GM18499 (cell line): ENCODE data around the gene ATOH8.

Experiments used
- ATAC-seq: cut with Tn5 transposase; IDR thresholded peaks from one replicate; pipeline ENCODE4 v1.9.1; 2021; ENCODE audit warnings: moderate number of reproducible peaks; ENCODE audit not compliant: insufficient read depth, unreplicated experiment

The ATOH8 gene

DNA sequence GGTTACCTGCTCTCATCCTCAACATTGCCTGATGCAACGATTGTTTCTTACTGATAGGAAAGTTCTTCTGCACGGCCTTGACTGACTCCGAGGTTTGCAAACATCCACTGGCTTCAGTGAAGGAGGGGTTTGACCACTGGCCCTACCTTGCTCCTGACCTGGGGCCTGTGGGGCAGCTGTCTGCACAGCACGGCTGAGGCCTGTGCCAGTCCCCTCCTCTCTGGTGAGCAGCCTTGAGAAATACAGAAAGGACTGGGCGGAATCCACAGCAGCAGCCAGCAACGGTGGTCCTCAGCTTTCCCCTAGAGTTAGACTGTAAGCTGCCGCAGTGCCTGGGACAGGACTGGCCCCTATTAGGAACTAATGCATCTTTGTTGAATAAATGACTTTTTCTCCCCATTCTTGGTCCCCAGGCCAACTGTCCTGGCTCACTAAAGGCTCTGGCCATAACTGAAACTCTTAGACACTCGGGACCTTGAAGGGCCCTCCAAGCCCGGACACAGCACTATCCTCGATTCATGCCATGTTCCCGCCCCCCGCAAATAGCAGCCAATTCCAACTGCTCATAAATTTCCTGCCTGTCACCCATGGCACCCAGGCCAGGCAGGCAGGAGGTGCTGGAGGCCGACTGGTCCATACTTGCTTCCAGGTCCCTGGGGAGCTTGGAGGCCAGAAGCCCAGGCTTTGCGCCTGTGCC is 26.7 kb downstream of the ATOH8 start:
- ATAC-seq: no peak

DNA sequence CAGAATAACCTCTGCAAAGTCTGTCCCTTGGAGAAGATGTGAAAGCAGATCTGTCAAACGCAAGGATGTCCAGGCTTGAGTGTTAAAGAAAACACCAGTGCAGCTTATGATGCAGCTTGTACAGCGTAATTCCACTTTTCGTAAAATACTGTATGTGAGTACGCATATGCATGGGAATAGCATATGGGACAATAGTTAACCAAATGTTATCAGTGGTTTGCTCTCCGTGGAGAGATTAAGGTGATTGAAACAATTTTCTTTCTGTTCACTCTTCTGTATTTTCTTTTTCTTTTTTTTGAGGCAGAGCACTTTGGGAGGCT is 27.2 kb downstream of the ATOH8 start:
- no peak for ATAC-seq

DNA sequence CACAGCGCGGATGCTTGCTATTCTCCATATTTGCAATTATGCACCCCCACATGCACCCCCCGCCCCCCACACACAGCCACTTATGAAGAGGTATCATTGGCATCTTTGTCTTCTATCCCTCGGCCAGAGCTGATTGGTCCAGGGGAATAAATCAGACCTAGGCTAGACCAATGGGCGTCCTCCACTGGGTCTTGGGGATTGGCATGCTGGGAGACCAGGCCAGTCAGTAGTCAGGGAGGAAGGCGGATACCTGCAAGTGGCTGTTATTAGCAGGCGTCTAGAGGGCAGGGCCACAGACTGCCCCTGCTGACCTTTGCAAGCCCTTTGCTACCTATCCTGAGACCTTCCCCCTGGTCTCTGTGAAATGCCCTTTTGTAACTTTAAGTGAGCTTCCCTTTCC is 30.0 kb downstream of the ATOH8 start:
- ATAC-seq: no peak

DNA sequence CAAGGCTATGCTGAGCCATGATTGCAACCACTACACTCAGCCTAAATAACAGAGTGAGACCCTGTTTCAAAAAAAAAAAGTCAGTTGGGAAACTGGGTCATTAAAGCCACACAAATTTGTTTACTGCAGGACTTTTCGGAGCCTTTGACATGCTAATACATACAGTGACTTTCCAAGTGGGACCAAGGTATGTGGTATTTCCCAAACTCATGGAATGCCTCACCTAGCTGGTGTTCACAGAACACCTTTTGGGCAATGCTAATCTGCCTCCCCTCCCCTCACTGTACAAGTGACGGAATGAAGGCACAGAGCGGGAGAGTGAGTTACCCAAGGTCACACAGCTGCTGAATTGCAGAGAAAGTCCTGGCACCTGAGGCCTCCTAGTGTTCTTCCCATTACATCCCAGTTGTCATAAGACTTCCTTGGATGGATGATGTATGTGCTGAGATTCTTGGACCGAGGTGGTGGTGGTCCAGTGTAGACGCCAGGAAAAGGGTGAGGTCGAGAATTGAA is 30.7 kb downstream of the ATOH8 start:
- no peak for ATAC-seq

GRCh38 chr2:85785027-85785822 is 31.4 kb downstream of the ATOH8 start:
- no peak for ATAC-seq

GRCh38 chr2:85785871-85786270 is 32.1 kb downstream of the ATOH8 start:
- no peak for ATAC-seq

DNA sequence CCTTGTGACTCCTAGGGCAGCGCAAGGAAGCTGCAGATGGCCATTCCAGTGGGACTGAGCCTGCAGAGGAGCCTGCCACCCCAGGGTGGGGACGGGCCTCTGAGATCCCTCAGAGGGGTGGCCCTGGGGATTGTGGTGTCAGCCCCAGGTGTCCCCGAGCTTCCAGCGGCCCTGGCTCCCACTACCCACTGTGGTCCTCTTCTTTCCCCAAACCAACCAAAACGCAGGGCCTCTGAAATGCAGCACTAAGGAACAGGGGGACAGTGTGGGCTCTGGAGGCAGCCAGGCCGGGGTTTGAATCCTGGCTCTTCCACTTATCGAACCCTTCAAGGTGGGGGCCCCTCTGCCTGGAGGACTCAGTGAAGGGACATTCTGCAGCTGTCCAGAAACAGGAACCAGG is 32.7 kb downstream of the ATOH8 start:
- ATAC-seq: no peak

DNA sequence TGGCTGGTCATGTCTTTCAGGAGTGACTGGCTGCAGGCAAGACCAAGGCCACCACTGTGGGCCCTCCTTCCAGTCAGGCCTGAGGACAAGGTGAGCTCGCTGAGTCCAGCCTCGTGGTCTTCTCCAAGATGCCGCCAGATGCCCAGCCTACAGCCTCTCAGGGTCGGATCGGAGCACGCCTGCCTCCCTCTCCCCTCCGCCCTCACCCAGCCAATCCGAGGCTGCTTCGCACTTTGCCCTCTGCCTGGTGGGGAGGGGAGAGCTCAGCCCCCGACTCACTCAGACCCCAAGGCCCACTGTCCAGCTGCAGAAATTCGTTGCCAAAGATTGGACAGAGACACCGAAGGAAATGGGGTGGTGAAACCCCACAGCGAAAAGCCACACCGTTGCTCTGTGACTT is 33.1 kb downstream of the ATOH8 start:
- no peak for ATAC-seq

DNA sequence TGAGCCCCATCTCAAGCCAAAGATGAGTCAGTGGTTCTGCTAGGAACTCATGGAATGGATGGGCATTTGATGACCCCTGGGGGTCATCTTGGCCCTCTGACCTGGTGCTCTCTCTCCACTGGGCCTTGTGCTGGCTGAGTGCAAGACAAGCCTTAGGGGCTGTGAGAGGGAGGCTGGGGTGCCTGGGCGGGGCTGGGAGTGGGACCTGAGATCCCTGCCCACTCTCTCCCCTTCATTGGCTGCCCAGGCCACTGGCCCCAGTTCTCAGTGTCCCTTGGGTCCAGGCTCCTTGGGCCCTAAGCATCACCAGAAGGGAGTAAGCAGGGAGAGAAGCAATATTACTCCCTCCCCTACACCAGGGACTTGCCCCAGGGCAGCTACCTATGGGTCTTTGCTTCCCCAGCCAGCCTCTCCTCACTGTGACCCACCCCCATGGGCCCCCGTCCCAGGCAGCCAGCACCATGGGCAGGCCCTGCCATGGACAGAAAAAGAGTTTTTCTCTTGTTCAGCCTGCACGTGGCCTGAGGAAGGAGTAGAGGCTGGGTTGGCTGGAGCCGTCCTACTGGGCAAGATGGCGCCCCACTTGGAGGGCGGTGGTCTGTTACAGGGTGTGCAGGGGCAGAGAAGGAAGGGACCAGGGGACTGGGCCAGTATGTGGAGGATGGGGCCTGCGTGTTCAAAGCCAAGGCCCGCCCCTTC is 33.6 kb downstream of the ATOH8 start:
- no peak for ATAC-seq

DNA sequence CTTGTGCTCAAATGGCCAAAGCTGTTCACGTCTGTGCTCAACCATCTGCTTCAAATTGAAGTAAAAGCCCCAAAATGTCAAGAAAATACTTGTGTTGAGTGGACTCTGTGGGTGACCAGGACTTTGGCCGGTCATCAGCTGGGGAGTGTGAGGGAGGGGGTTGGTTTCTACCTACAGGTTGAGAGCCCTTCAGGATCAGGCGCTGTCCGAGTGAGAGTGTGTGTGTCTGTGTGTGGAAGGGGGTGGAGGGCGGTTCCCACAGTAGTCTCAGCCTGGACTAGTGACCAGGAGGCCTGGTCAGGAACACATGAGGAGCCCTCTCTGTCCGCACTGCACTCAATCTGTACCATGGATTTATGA is 34.2 kb downstream of the ATOH8 start:
- ATAC-seq: no peak

- ATAC-seq: no peak
These were observed 34.8 kb downstream of the ATOH8 start for GRCh38 chr2:85788603-85789002.

DNA sequence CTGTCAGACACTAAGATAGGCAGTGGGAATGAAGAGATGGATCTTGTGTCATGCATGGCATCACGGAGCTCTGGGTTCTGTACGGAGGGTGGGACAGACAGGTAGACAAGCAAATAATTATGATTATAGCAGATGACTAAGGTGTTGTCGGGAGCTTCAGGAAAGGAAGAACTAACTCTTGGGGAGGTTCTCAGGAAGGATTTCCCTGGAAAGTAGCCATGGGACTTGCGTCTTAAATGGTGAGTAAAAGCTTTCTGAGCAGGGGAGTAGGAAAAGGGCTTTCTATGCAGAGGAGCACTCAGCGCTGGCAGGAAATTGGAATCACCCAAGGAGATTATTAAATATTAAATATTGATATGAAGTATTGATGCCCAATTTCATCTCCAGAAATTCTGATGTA is 35.5 kb downstream of the ATOH8 start:
- ATAC-seq: no peak

- ATAC-seq: no peak
These were observed 36.2 kb downstream of the ATOH8 start for GRCh38 chr2:85790032-85790431.

GRCh38 chr2:85790499-85791188 is 36.9 kb downstream of the ATOH8 start:
- no peak for ATAC-seq

DNA sequence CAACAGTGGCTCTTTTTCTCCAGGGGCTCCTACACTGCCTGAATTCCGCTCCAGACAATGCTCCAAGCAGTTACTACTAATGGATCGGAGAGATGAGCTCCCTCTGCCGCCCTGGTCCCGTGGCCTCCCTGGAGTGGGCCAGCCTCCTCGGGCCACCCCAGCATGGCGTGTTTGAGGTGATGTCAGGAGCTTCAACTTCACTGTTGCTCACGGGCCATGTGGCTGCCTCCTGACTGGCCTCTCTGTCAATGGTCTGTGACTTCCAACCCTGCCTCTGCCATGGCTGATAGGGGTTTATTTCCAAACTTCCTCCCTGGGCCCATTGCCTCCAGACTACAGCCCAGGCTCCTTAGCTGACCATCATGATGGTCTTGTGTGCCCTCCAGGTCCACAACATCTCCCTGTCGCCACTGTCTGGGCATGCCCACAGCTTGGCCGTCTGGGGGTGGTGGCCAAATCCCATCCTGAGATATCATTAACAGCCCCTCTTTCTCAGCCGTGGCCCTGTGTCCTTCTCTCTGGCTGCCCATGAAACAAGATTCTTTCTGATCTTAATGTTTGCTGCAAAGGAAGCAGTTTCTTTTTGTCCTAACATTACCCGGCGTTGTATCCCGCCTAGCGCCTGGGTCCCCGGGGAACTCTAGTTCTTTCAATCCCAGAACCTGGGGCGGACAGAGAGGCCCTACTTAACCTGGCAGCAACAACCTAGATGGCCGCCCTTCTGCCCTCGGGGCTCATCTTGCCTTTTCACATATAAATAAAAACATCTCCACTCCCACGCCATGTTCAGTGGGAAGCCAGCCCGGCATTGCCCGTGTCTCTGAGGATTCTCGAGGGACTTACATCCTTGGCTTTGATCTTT is 38.1 kb downstream of the ATOH8 start:
- ATAC-seq: no peak

- ATAC-seq: no peak
These were observed 39.1 kb downstream of the ATOH8 start for GRCh38 chr2:85792783-85793441.

GRCh38 chr2:85793584-85793983 is 39.8 kb downstream of the ATOH8 start:
- ATAC-seq: no peak

DNA sequence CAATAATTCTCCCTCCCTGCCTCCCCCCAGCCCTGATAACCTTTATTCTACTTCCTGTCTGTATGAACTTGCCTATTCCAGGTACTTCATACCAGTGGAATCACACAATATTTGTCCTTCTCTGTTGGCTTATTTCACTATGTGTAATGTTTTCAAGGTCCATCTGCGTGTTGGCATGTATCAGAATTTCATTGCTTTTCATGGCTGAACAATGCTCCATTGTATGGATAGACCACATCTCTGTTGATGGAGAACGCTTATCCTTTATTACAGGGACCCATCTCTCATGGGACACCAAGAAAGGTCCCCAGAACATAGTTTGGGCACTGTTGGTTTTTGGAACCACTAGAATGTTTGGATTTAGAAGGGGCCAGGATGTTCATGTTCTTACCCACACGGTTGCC is 40.2 kb downstream of the ATOH8 start:
- ATAC-seq: no peak

DNA sequence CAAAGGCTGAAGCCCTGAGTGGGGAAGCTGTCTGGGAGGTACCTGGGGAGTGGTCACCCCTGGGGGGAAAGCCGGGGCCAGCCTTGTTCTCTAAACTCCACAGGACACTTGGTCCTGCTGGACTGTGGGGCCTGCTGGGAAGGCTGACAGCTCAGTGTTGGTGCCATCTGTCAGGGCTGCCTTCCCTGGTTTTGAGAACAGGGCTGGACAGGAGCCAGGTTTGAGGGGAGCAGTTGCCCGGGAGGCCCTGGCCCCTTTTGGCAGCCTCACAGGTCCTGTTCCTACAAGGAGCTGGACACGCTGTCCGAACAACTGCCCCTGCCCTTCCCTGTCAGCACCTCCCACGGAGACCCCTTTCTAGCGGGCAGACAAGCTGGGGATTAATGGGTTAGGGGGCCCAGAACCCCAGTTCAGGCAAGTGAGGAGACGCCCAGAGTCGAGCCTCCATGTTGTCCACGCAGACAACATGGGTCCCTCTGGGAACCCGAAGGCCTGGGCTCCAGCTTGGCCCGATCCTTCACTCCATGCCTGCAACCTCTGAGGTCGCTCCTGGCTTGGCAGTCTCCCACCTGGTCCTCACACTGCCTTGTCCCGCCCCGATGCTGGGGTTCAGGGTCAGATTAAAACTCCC is 40.8 kb downstream of the ATOH8 start:
- ATAC-seq: no peak
